HEK293 (cell line): ENCODE measurements around the gene SOCS1.

Experiments used
- CTCF ChIA-PET: fragments of 350-600 bp; formaldehyde crosslinking; extraction: SDS; loops from one replicate; lab custom pipeline; 2021; ENCODE audit warnings: antibody characterized with exemption; lab: Yijun Ruan, JAX
- POLR2A ChIA-PET: fragments of 300-600 bp; formaldehyde crosslinking; extraction: SDS; loops from one replicate; lab custom pipeline; 2020; ENCODE audit warnings: antibody characterized with exemption, inconsistent platforms; lab: Yijun Ruan, JAX
- H3K27ac ChIP-seq: fragments of 200-500 bp; sonication (Bioruptor generic); 2 replicates; pipeline ENCODE4 v1.5.1; 2014; ENCODE audit warnings: low read depth, low read length, control low read depth, inconsistent platforms; ENCODE audit errors: extremely low read depth
- H3K36me3 ChIP-seq, 2 experiments: fragments of 200-500 bp in 1 of 2; sonication (Bioruptor generic) in 1 of 2; 1 replicate in 1 of 2; 2 replicates in 1 of 2; pipeline ENCODE4 v1.5.1; 2014 to 2017; ENCODE audit warnings: inconsistent platforms in 2 of 2, low read length in 2 of 2; ENCODE audit not compliant: control insufficient read depth in 2 of 2, insufficient read depth in 1 of 2
- H3K4me1 ChIP-seq: fragments of 200-500 bp; sonication (Bioruptor generic); 2 replicates; pipeline ENCODE4 v1.5.1; 2014; ENCODE audit warnings: mild to moderate bottlenecking, low read length, inconsistent platforms; ENCODE audit not compliant: control insufficient read depth, insufficient read depth
- H3K4me3 ChIP-seq: 2 replicates; pipeline ENCODE4 v1.5.1; 2011; ENCODE audit warnings: low read depth, mild to moderate bottlenecking, control low read depth, low read length, moderate library complexity
- H3K9me3 ChIP-seq: fragments of 200-500 bp; sonication (Bioruptor generic); 2 replicates; pipeline ENCODE4 v1.5.1; 2014; ENCODE audit warnings: low read depth, low read length, inconsistent platforms; ENCODE audit not compliant: control insufficient read depth, insufficient read depth
- BCL11B ChIP-seq: fragments of 450-650 bp; formaldehyde crosslinking; IDR thresholded peaks from 2 replicates; pipeline ENCODE4 v1.5.1; 2016; ENCODE audit warnings: low read depth, missing biosample characterization, missing genetic modification characterization
- GLIS1 ChIP-seq: fragments of 450-650 bp; formaldehyde crosslinking; IDR thresholded peaks from 2 replicates; pipeline ENCODE4 v1.5.1; 2016; ENCODE audit warnings: missing biosample characterization, missing genetic modification characterization
- HOXC10 ChIP-seq: sonication (generic); formaldehyde crosslinking; IDR thresholded peaks from 2 replicates; pipeline ENCODE4 v1.8.1; 2023; ENCODE audit warnings: mild to moderate bottlenecking, missing genetic modification reagents
- MYNN ChIP-seq: fragments of 450-650 bp; formaldehyde crosslinking; IDR thresholded peaks from 2 replicates; pipeline ENCODE4 v1.5.1; 2016; ENCODE audit warnings: missing biosample characterization, missing genetic modification characterization, borderline replicate concordance
- OSR2 ChIP-seq: fragments of 450-650 bp; formaldehyde crosslinking; IDR thresholded peaks from 2 replicates; pipeline ENCODE4 v1.5.1; 2016; ENCODE audit warnings: missing biosample characterization, missing genetic modification characterization
- ZBTB17 ChIP-seq: fragments of 450-650 bp; formaldehyde crosslinking; IDR thresholded peaks from 2 replicates; pipeline ENCODE4 v1.5.1; 2016; ENCODE audit warnings: missing biosample characterization, missing genetic modification characterization
- ZBTB20 ChIP-seq: fragments of 450-650 bp; formaldehyde crosslinking; IDR thresholded peaks from 2 replicates; pipeline ENCODE4 v1.5.1; 2016; ENCODE audit warnings: missing biosample characterization, missing genetic modification characterization
- ZNF140 ChIP-seq: fragments of 450-650 bp; formaldehyde crosslinking; IDR thresholded peaks from 2 replicates; pipeline ENCODE4 v1.5.1; 2016; ENCODE audit warnings: missing biosample characterization, missing genetic modification characterization
- ZNF169 ChIP-seq: fragments of 450-650 bp; formaldehyde crosslinking; IDR thresholded peaks from 2 replicates; pipeline ENCODE4 v1.5.1; 2016; ENCODE audit warnings: missing biosample characterization, missing genetic modification characterization
- ZNF175 ChIP-seq: fragments of 450-650 bp; formaldehyde crosslinking; IDR thresholded peaks from 2 replicates; pipeline ENCODE4 v1.5.1; 2016; ENCODE audit warnings: missing biosample characterization, missing genetic modification characterization
- ZNF37A ChIP-seq: fragments of 450-650 bp; IDR thresholded peaks from 2 replicates; pipeline ENCODE4 v1.5.1; 2018; ENCODE audit warnings: missing biosample characterization, missing genetic modification characterization
- ZNF558 ChIP-seq: fragments of 450-650 bp; formaldehyde crosslinking; IDR thresholded peaks from 2 replicates; pipeline ENCODE4 v1.5.1; 2016; ENCODE audit warnings: missing biosample characterization, missing genetic modification characterization
- ZNF664 ChIP-seq: fragments of 450-650 bp; formaldehyde crosslinking; IDR thresholded peaks from 2 replicates; pipeline ENCODE4 v1.5.1; 2016; ENCODE audit warnings: missing biosample characterization, missing genetic modification characterization
- ZNF707 ChIP-seq: fragments of 450-650 bp; formaldehyde crosslinking; IDR thresholded peaks from 2 replicates; pipeline ENCODE4 v1.5.1; 2016; ENCODE audit warnings: missing biosample characterization, missing genetic modification characterization
- TF ChIP-seq, protein P1 (sequence below): fragments of 450-650 bp; formaldehyde crosslinking; optimal IDR thresholded peaks from 2 replicates; pipeline ENCODE3; 2016; ENCODE audit warnings: missing biosample characterization, mild to moderate bottlenecking, missing genetic modification characterization
- TF ChIP-seq, protein P2 (sequence below): sonication (generic); formaldehyde crosslinking; IDR thresholded peaks from 2 replicates; pipeline ENCODE4 v1.8.1; 2022; ENCODE audit warnings: mild to moderate bottlenecking, moderate library complexity, missing genetic modification reagents
- TF ChIP-seq, protein P3 (sequence below): fragments of 450-650 bp; formaldehyde crosslinking; conservative IDR thresholded peaks from 2 replicates; pipeline ENCODE4 v1.5.1; 2016; ENCODE audit warnings: low read depth, missing biosample characterization, missing genetic modification characterization
- TF ChIP-seq, protein P4 (sequence below): fragments of 450-650 bp; formaldehyde crosslinking; IDR thresholded peaks from 2 replicates; pipeline ENCODE4 v1.5.1; 2016; ENCODE audit warnings: missing biosample characterization, missing genetic modification characterization

Gene SOCS1

DNA sequence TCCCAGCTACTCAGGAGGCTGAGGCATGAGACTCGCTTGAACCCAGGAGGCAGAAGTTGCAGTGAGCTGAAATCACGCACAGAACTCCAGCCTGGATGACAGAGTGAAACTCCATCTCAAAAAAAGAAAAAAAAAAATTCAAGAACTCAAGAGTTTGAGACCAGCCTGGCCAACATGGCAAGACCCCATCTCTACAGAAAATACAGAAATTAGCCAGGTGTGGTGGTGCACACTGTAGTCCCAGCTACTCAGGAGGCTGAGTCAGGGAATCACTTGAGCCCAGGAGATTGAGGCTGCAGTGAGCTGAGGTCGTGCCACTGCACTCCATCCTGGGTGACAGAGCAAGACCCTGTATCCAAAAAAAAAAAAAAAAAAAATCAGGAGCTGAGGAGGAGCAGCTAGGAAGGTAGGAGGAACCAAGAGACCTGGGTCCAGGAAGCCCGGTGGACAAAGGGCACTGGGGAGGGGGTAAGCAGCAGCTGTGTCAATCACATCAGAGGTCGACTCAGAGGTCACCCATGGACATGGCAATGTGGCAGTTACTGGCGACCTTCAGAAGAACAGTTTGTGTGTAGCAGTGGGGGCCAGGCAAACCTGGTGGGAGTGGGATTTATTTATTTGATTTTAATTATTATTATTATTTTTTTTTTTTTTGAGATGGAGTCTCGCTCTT lies 36.2 kb upstream of the SOCS1 start:
- no peak overlapping the region for H3K27ac ChIP-seq
- H3K4me1 ChIP-seq = no peaks in the 10 kb centered on the region; the same call in 1 of the 2 replicates
- no peaks in the 10 kb centered on the region for H3K36me3 ChIP-seq
- no peak overlapping the region for H3K4me3 ChIP-seq
- CTCF ChIA-PET = interaction anchor here (0.7 to 1.0 kb wide), 2 partner anchors 18 to 245 kb away, joined by 3 read pairs; no protein-coding TSS in a partner anchor
- TF ChIP-seq ZNF169 (tag by site-specific recombination) (no peak), ZNF558 (tag by site-specific recombination) (no peak), OSR2 (tag by site-specific recombination) (no peak), MYNN (no peak), ZNF140 (tag by site-specific recombination) (no peak), ZNF664 (no peak), HOXC10 (no peak), ZBTB17 (no peak), BCL11B (no peak), ZNF707 (tag by site-specific recombination) (no peak), ZBTB20 (tag by site-specific recombination) (no peak), ZNF175 (tag by site-specific recombination) (no peak), GLIS1 (tag by site-specific recombination) (no peak)
- TF ChIP-seq, protein P1, sequence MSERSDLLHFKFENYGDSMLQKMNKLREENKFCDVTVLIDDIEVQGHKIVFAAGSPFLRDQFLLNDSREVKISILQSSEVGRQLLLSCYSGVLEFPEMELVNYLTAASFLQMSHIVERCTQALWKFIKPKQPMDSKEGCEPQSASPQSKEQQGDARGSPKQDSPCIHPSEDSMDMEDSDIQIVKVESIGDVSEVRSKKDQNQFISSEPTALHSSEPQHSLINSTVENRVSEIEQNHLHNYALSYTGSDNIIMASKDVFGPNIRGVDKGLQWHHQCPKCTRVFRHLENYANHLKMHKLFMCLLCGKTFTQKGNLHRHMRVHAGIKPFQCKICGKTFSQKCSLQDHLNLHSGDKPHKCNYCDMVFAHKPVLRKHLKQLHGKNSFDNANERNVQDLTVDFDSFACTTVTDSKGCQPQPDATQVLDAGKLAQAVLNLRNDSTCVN = no peak
- TF ChIP-seq, protein P2, sequence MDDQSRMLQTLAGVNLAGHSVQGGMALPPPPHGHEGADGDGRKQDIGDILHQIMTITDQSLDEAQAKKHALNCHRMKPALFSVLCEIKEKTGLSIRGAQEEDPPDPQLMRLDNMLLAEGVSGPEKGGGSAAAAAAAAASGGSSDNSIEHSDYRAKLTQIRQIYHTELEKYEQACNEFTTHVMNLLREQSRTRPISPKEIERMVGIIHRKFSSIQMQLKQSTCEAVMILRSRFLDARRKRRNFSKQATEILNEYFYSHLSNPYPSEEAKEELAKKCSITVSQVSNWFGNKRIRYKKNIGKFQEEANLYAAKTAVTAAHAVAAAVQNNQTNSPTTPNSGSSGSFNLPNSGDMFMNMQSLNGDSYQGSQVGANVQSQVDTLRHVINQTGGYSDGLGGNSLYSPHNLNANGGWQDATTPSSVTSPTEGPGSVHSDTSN = no peak
- TF ChIP-seq, protein P3, sequence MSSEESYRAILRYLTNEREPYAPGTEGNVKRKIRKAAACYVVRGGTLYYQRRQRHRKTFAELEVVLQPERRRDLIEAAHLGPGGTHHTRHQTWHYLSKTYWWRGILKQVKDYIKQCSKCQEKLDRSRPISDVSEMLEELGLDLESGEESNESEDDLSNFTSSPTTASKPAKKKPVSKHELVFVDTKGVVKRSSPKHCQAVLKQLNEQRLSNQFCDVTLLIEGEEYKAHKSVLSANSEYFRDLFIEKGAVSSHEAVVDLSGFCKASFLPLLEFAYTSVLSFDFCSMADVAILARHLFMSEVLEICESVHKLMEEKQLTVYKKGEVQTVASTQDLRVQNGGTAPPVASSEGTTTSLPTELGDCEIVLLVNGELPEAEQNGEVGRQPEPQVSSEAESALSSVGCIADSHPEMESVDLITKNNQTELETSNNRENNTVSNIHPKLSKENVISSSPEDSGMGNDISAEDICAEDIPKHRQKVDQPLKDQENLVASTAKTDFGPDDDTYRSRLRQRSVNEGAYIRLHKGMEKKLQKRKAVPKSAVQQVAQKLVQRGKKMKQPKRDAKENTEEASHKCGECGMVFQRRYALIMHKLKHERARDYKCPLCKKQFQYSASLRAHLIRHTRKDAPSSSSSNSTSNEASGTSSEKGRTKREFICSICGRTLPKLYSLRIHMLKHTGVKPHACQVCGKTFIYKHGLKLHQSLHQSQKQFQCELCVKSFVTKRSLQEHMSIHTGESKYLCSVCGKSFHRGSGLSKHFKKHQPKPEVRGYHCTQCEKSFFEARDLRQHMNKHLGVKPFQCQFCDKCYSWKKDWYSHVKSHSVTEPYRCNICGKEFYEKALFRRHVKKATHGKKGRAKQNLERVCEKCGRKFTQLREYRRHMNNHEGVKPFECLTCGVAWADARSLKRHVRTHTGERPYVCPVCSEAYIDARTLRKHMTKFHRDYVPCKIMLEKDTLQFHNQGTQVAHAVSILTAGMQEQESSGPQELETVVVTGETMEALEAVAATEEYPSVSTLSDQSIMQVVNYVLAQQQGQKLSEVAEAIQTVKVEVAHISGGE (tag by site-specific recombination) = no peak
- TF ChIP-seq, all 188 proteins: peak for 0
- POLR2A ChIA-PET = no interaction called here
- H3K9me3 ChIP-seq = no peaks in the 10 kb centered on the region

DNA sequence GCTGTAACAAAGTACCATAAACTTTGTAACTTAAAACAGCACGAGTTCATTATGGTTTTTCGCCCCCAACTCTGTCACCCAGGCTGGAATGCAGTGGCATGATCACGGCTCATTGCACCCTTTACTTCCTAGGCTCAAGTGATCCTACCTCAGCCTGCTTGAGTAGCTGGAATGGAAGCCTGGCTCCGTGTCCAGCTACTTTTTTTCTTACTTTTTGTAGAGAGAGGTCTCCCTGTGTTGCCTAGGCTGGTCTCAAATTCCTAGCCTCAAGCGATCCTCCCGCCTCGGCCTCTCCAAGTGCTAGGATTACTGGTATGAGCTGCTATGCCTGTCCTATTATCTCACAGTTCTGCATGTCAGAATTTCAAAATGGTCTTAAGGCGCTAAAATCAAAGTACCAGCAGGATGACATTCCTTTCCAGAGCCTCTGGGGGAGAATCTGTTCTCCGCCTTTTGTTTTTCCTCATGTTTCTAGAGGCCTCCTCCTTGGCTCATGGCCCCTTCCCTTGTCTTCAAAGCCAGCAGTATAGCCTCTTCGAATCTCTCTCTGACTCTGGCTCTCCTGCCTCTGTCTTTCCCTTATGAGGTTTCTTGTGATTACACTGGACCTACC lies 35.2 kb upstream of the SOCS1 start:
- POLR2A ChIA-PET = interaction anchor here (1.1 to 1.4 kb wide), 2 partner anchors 31 to 36 kb away, joined by 3 to 7 read pairs; partner anchors contain the start of gene SOCS1
- CTCF ChIA-PET = interaction anchor here (0.8 to 1.0 kb wide), 2 partner anchors 19 to 328 kb away, joined by 3 read pairs; no protein-coding TSS in a partner anchor
- Histone ChIP-seq H3K9me3 (no peaks in the 10 kb centered on the region), H3K4me3 (no peak overlapping the region), H3K27ac (no peak overlapping the region), H3K4me1 (no peaks in the 10 kb centered on the region; the same call in 1 of the 2 replicates), H3K36me3 (no peaks in the 10 kb centered on the region)
- TF ChIP-seq ZNF37A (tag by site-specific recombination) (no peak), OSR2 (tag by site-specific recombination) (peak; percentile 61)
- TF ChIP-seq, protein P4, sequence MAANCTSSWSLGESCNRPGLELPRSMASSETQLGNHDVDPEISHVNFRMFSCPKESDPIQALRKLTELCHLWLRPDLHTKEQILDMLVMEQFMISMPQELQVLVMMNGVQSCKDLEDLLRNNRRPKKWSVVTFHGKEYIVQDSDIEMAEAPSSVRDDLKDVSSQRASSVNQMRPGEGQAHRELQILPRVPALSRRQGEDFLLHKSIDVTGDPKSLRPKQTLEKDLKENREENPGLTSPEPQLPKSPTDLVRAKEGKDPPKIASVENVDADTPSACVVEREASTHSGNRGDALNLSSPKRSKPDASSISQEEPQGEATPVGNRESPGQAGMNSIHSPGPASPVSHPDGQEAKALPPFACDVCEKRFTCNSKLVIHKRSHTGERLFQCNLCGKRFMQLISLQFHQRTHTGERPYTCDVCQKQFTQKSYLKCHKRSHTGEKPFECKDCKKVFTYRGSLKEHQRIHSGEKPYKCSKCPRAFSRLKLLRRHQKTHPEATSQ = no peak
